KMS-11 (cell line): Measurements from ENCODE around the gene PRDX2.

ENCODE experiments used
- H2AFZ ChIP-seq: fragments of 200-600 bp; sonication (generic); 2 replicates; pipeline ENCODE4 v1.6.1; 2016; ENCODE audit warnings: antibody characterized with exemption, mixed run types, low read depth
- H3K27ac ChIP-seq: fragments of 200-600 bp; sonication (generic); 2 replicates; pipeline ENCODE4 v1.6.1; 2016; ENCODE audit warnings: mild to moderate bottlenecking, mixed run types
- H3K27me3 ChIP-seq: fragments of 200-600 bp; sonication (generic); 2 replicates; pipeline ENCODE4 v1.6.1; 2017; ENCODE audit warnings: mild to moderate bottlenecking, low read depth, mixed run types, moderate library complexity; ENCODE audit not compliant: insufficient read depth
- H3K36me3 ChIP-seq: fragments of 200-600 bp; sonication (generic); 2 replicates; pipeline ENCODE4 v1.6.1; 2017; ENCODE audit warnings: mild to moderate bottlenecking, mixed run types; ENCODE audit not compliant: insufficient read depth
- H3K4me1 ChIP-seq: fragments of 200-600 bp; sonication (generic); 2 replicates; pipeline ENCODE4 v1.6.1; 2016; ENCODE audit warnings: mild to moderate bottlenecking, low read depth, mixed run types; ENCODE audit not compliant: poor library complexity, severe bottlenecking
- H3K4me2 ChIP-seq: fragments of 200-600 bp; sonication (generic); 2 replicates; pipeline ENCODE4 v1.7.0; 2016; ENCODE audit warnings: mild to moderate bottlenecking, mixed run types
- H3K4me3 ChIP-seq: fragments of 200-600 bp; sonication (generic); IDR thresholded peaks from 2 replicates; pipeline ENCODE4 v1.6.1; 2017; ENCODE audit warnings: low read depth, low read length, mixed read lengths; ENCODE audit not compliant: insufficient read depth
- H3K79me2 ChIP-seq: fragments of 200-600 bp; sonication (generic); 2 replicates; pipeline ENCODE4 v1.6.1; 2016; ENCODE audit warnings: low read depth, mixed run types; ENCODE audit not compliant: insufficient read depth
- H3K9ac ChIP-seq: fragments of 200-600 bp; sonication (generic); 2 replicates; pipeline ENCODE4 v1.6.1; 2016; ENCODE audit warnings: mild to moderate bottlenecking, mixed run types
- H4K20me1 ChIP-seq: fragments of 200-600 bp; sonication (generic); 2 replicates; pipeline ENCODE4 v1.6.1; 2016; ENCODE audit warnings: mild to moderate bottlenecking, mixed run types; ENCODE audit not compliant: insufficient read depth
- CTCF ChIP-seq: fragments of 200-600 bp; sonication (generic); conservative IDR thresholded peaks from 2 replicates; pipeline ENCODE4 v1.6.1; 2017; ENCODE audit warnings: low read depth, mild to moderate bottlenecking, antibody characterized with exemption, low read length, moderate library complexity, mixed read lengths

Gene PRDX2

GRCh38 chr19:12783291-12783848 lies 18.2 kb downstream of the PRDX2 start:
- no peak overlapping the region for H3K9ac ChIP-seq
- no peaks in the 10 kb centered on the region for H4K20me1 ChIP-seq
- no peak overlapping the region for H3K4me2 ChIP-seq
- H3K4me1 ChIP-seq, result peaks cover 55% of the 10 kb centered on the region
- H3K36me3 ChIP-seq, result no peaks in the 10 kb centered on the region
- no peak overlapping the region for H3K27ac ChIP-seq
- no peak for TF ChIP-seq CTCF
- no peaks in the 10 kb centered on the region for H3K79me2 ChIP-seq
- no peak overlapping the region for H2AFZ ChIP-seq
- no peak overlapping the region for H3K4me3 ChIP-seq
- no peaks in the 10 kb centered on the region for H3K27me3 ChIP-seq

- Histone ChIP-seq H3K9ac (no peak overlapping the region), H3K4me3 (no peak overlapping the region), H4K20me1 (no peaks in the 10 kb centered on the region), H2AFZ (peak overlapping the region; percentile 96), H3K27ac (peak overlapping the region; percentile 39; the same call in 1 of the 2 replicates), H3K79me2 (no peaks in the 10 kb centered on the region), H3K4me2 (peak overlapping the region; percentile 96), H3K4me1 (peaks cover 49% of the 10 kb centered on the region), H3K27me3 (no peaks in the 10 kb centered on the region), H3K36me3 (no peaks in the 10 kb centered on the region)
- no peak for TF ChIP-seq CTCF
Measured at GRCh38 chr19:12782424-12783290, 18.9 kb downstream of the PRDX2 start.

GRCh38 chr19:12782174-12782423 lies 19.5 kb downstream of the PRDX2 start:
- no peaks in the 10 kb centered on the region for H3K36me3 ChIP-seq
- H3K4me2 ChIP-seq, result peak overlapping the region; percentile 96
- H3K79me2 ChIP-seq, result no peaks in the 10 kb centered on the region
- TF ChIP-seq CTCF, result no peak
- H3K4me1 ChIP-seq, result peaks cover 46% of the 10 kb centered on the region
- H3K27ac ChIP-seq, result peak overlapping the region; percentile 39; the same call in 1 of the 2 replicates
- H2AFZ ChIP-seq, result peak overlapping the region; percentile 96
- no peak overlapping the region for H3K9ac ChIP-seq
- H4K20me1 ChIP-seq, result no peaks in the 10 kb centered on the region
- no peak overlapping the region for H3K4me3 ChIP-seq
- no peaks in the 10 kb centered on the region for H3K27me3 ChIP-seq

GRCh38 chr19:12779162-12779993 lies 22.2 kb downstream of the PRDX2 start:
- Histone ChIP-seq H3K4me2 (no peak overlapping the region), H2AFZ (no peak overlapping the region)

More at GRCh38 chr19:12779162-12779993, 22.2 kb downstream of the PRDX2 start:
- TF ChIP-seq CTCF, result no peak
- Histone ChIP-seq H3K79me2 (no peaks in the 10 kb centered on the region), H3K9ac (no peak overlapping the region), H3K4me1 (peaks cover 24% of the 10 kb centered on the region), H3K27me3 (no peaks in the 10 kb centered on the region), H3K36me3 (no peaks in the 10 kb centered on the region), H3K27ac (no peak overlapping the region), H4K20me1 (no peaks in the 10 kb centered on the region), H3K4me3 (no peak overlapping the region)
